T-cell (primary cell): Measurements from ENCODE around the gene SLC25A24. TPM values are rescaled to one million over a fixed set of nuclear protein-coding genes. Genes with fewer than 3 reads are reported as not detected.
A peak's percentile ranks its signal among the peaks of the same experiment; 100 is the strongest.
"Not testable (repeated sequence)": the region's sequence is repeated elsewhere in the genome, so short reads cannot be mapped to it uniquely, and the experiment has no call there.

ENCODE experiments used
- ATAC-seq, 4 experiments: fragments of 200-7000 bp in 3 of 4; fragments of 150-1000 bp in 1 of 4; cut with Tn5 transposase; replicated peaks in 1 of 4; 1 replicate in 3 of 4; 2 replicates in 1 of 4; pipeline ENCODE4 v1.10.0; 2021; ENCODE audit warnings: moderate library complexity in 3 of 4, mild to moderate bottlenecking in 2 of 4, moderate number of reproducible peaks in 1 of 4
- CTCF ChIA-PET, 2 donors: fragments of 300-600 bp; sonication (Branson Sonifier 250); formaldehyde crosslinking; loops; one replicate each; lab custom pipeline; 2022; ENCODE audit warnings: antibody characterized with exemption in 2 of 2; lab: Charles Lee
- POLR2A ChIA-PET, 2 donors: fragments of 300-600 bp; sonication (Branson Sonifier 250); formaldehyde crosslinking; loops; one replicate each; lab custom pipeline; 2022; ENCODE audit warnings: antibody characterized with exemption in 2 of 2; lab: Charles Lee
- DNase-seq, 35 experiments: peaks; one replicate each; pipeline versions ENCODE4 v3.0.0 to v3.0.0-alpha.2; 2013 to 2023
- H3K27ac ChIP-seq: one replicate; pipeline ENCODE4 v1.5.1; 2013; ENCODE audit warnings: low read length
- H3K27me3 ChIP-seq, 2 experiments: replicated peaks in 1 of 2; 1 replicate in 1 of 2; 2 replicates in 1 of 2; pipeline versions ENCODE4 v1.6.1 to v1.7.0; 2013; ENCODE audit warnings: low read length in 1 of 2, mixed read lengths in 1 of 2; ENCODE audit not compliant: control insufficient read depth in 2 of 2, insufficient read depth in 2 of 2; ENCODE audit errors: extremely low read depth in 1 of 2
- H3K36me3 ChIP-seq, 2 donors: 1 replicate in 1 of 2; 2 replicates in 1 of 2; pipeline versions ENCODE4 v1.6.1 to v1.7.0; 2013; ENCODE audit warnings: low read length in 1 of 2; ENCODE audit not compliant: control insufficient read depth in 2 of 2, insufficient read depth in 1 of 2; ENCODE audit errors: extremely low read depth in 1 of 2
- H3K4me1 ChIP-seq, 2 experiments: 1 replicate in 1 of 2; 2 replicates in 1 of 2; pipeline versions ENCODE4 v1.6.1 to v1.7.0; 2013; ENCODE audit warnings: low read length in 2 of 2, mixed read lengths in 1 of 2; ENCODE audit not compliant: insufficient read depth in 2 of 2, control insufficient read depth in 1 of 2; ENCODE audit errors: extremely low read depth in 1 of 2
- H3K4me3 ChIP-seq, 2 donors: 1 replicate in 1 of 2; 2 replicates in 1 of 2; pipeline versions ENCODE4 v1.5.1 to v1.7.0; 2013; ENCODE audit warnings: mild to moderate bottlenecking in 2 of 2, low read length in 1 of 2, moderate library complexity in 1 of 2; ENCODE audit not compliant: control insufficient read depth in 1 of 2; ENCODE audit errors: extremely low read depth in 1 of 2
- H3K9me3 ChIP-seq: 2 replicates; pipeline ENCODE4 v1.7.0; 2013
- H3K27ac Mint-ChIP-seq, 2 donors: one replicate each; pipeline ENCODE4 v1.8.0; 2020 to 2021; ENCODE audit warnings: mild to moderate bottlenecking in 2 of 2, mixed read lengths in 2 of 2
- H3K27me3 Mint-ChIP-seq, 2 donors: one replicate each; pipeline ENCODE4 v1.8.0; 2021 to 2022; ENCODE audit warnings: mixed read lengths in 2 of 2
- H3K36me3 Mint-ChIP-seq: one replicate; pipeline ENCODE4 v1.8.0; 2021; ENCODE audit warnings: mixed read lengths
- H3K4me1 Mint-ChIP-seq, 3 donors: one replicate each; pipeline ENCODE4 v1.8.0; 2020 to 2022; ENCODE audit warnings: mixed read lengths in 3 of 3, mild to moderate bottlenecking in 1 of 3
- H3K4me3 Mint-ChIP-seq, 3 donors: one replicate each; pipeline ENCODE4 v1.8.0; 2020 to 2022; ENCODE audit warnings: mild to moderate bottlenecking in 3 of 3, mixed read lengths in 3 of 3, moderate library complexity in 3 of 3
- H3K9me3 Mint-ChIP-seq, 3 donors: one replicate each; pipeline ENCODE4 v1.8.0; 2020 to 2022; ENCODE audit warnings: mixed read lengths in 3 of 3
- WGBS: methylation state at CpG from one replicate; pipeline ENCODE4 v1.1.5; 2013; ENCODE audit warnings: missing lambda C conversion rate; ENCODE audit not compliant: insufficient coverage; 5-methylcytosine and 5-hydroxymethylcytosine counted together
- total RNA-seq, 35 experiments: library from RNA in 6 of 35; stranded (reverse) in 6 of 35; fragments of 120-200 nt in 1 of 35; gene quantifications; one replicate each; pipeline versions ENCODE4 v1.2.1 to v1.2.4 and lab custom pipeline; 2013 to 2026

SLC25A24 gene
- total RNA-seq (10 to 100 TPM in 4 of 5 donors, 1 to 10 TPM in 1; 8.9 to 19.3 (median 15.5) TPM), total RNA-seq (lab: John Stamatoyannopoulos, UW) (5.5 to 57.4 (median 27.3) reads per million in 29 experiments)
- 25.3 TPM for total RNA-seq (2013)

DNA sequence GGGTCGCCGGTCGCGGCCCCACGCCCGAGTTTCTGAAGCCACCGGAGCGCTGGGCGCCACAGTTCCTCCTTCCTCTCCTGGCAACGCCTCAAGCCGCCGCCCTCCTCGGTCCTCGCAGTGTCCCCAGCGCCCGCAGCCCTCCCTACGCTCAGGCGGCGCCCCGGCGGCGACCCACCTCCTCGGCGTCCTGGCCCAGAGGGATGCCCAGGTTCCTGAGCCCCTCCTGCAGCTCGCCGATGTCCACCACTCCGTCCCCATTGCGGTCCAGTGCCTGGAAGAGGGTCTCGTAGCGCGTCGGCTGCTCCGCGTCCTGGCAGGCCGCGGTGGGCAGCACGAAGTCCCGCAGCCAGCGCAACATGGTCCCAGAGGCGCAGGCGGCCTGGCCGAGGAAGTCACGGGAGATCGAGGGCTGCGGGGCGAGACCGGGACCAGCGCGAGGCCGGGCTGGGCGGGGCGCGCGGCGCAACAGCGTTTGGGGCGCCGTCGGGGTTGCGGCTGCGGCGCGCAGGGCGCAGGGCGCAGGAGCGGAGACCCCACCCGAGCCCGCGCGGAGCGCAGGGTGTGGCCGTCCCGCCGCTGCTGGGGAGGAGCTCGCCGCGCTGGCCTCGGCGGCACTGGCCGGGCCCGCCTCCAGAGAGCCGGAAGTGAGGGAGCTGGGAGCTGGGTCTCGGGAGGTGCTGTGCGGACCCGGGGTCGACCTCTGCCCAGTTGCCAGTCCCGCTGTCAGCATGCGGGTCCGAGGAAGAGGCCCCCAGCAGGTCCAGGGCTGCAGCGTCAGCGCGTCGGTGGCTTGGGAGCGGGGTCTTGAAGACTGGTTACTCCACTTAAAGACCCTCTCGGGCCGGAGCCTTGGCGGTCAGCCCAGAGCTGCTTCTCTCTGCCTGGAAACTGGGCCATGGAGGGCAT lies at the start of gene SLC25A24:
TSS of gene SLC25A24 (minus strand) at position 563 of the 906 bp plus-strand sequence. CDS start at position 358, 205 bp downstream.
- H3K4me3 Mint-ChIP-seq: peak within 1 kb of the TSS; percentile 88 to 89 (median 89)
- no peaks in the 10 kb centered on the region for H3K9me3 ChIP-seq
- H3K4me1 Mint-ChIP-seq: peaks cover 37 to 43% (median 38%) of the 10 kb centered on the region in 3 donors
- H3K9me3 Mint-ChIP-seq: peaks cover 0 to 5% (median 2%) of the 10 kb centered on the region in 3 donors
- ChIA-PET POLR2A (interaction anchor here in 1 of 2 donors (0.5 to 0.9 kb wide), 4 partner anchors 88 to 547 kb away, joined by 3 to 6 read pairs (median 4); partner anchors contain the start of gene PRPF38B), CTCF (interaction anchor here in 1 of 2 donors (0.6 to 1.6 kb wide), 6 partner anchors 10 to 698 kb away, joined by 3 to 9 read pairs (median 4); partner anchors contain the start of genes EEIG2 and PRPF38B)
- no peaks in the 10 kb centered on the region for H3K27me3 ChIP-seq
- H3K4me3 ChIP-seq: peak within 1 kb of the TSS; percentile 77 to 94
- WGBS: under 1% methylated on average over 97 of the region's 97 CpGs
- no peaks in the 10 kb centered on the region for H3K27me3 Mint-ChIP-seq
- H3K27ac ChIP-seq: peak within 1 kb of the TSS; percentile 84
- peak within 1 kb of the TSS; percentile 86 to 93 for H3K27ac Mint-ChIP-seq
- peaks cover 4 to 13% of the 10 kb centered on the region in 2 experiments for H3K4me1 ChIP-seq
- no peaks in the 10 kb centered on the region for H3K36me3 ChIP-seq
- peak; percentile 39 to 81 (median 64) for DNase-seq
- ATAC-seq: peak; percentile 95 to 96 (median 96)
- H3K36me3 Mint-ChIP-seq: peaks cover 21% of the 10 kb centered on the region

- H3K27ac Mint-ChIP-seq, H3K4me1 Mint-ChIP-seq, H3K9me3 Mint-ChIP-seq, CTCF ChIA-PET, H3K27me3 ChIP-seq, H3K4me3 ChIP-seq, H3K36me3 Mint-ChIP-seq, H3K27me3 Mint-ChIP-seq, H3K4me3 Mint-ChIP-seq, H3K27ac ChIP-seq, DNase-seq, POLR2A ChIA-PET, H3K9me3 ChIP-seq, H3K4me1 ChIP-seq, H3K36me3 ChIP-seq, ATAC-seq: not testable (repeated sequence)
- WGBS: no CpG with 5 or more reads among the region's 3 CpGs
Observed at GRCh38 chr1:108243976-108244375, 43.8 kb upstream of the SLC25A24 start, which contains the start of gene NBPF4. Gene NBPF4, minus strand, starts transcription at chr1:108244076. Its CDS starts 315 bp downstream, at chr1:108243761.

DNA sequence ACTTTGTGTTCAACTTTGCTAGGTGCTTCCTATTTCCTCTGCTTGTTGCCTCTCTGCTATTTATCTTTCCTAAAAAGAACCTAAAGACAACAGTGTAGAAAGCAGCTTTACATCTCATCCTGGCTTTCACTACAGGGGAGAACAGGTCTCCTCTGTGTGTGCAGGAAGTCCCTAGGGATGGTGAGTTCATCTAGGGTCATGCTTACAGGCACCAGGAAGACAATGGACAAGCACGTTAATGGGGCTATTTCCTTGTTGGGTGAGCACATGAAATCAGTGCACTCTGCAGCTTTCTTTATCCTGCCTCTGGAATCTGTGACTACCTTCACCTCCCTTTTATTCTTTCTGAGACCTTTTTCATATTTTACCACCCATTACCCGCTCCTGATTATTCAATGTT lies 39.3 kb upstream of the SLC25A24 start:
- H3K4me3 ChIP-seq, CTCF ChIA-PET, H3K27me3 ChIP-seq: not testable (repeated sequence)

GRCh38 chr1:108235308-108235707 lies 35.2 kb upstream of the SLC25A24 start:
- POLR2A ChIA-PET, H3K9me3 Mint-ChIP-seq, H3K27me3 Mint-ChIP-seq, CTCF ChIA-PET, H3K9me3 ChIP-seq, H3K36me3 ChIP-seq, H3K27me3 ChIP-seq, H3K4me1 Mint-ChIP-seq, DNase-seq, H3K27ac Mint-ChIP-seq, H3K4me1 ChIP-seq, H3K4me3 Mint-ChIP-seq, H3K4me3 ChIP-seq, H3K27ac ChIP-seq, H3K36me3 Mint-ChIP-seq: not testable (repeated sequence)
- ATAC-seq: peak in 1 of 4 experiments; percentile 24
- no CpG with 5 or more reads among the region's 2 CpGs for WGBS

More for the DNA sequence above, 39.3 kb upstream of the SLC25A24 start:
- H3K4me3 Mint-ChIP-seq, H3K36me3 Mint-ChIP-seq, H3K9me3 Mint-ChIP-seq, H3K27me3 Mint-ChIP-seq, H3K27ac ChIP-seq, H3K4me1 ChIP-seq, ATAC-seq, POLR2A ChIA-PET, H3K27ac Mint-ChIP-seq, H3K36me3 ChIP-seq, H3K4me1 Mint-ChIP-seq, DNase-seq, H3K9me3 ChIP-seq: not testable (repeated sequence)
- no CpG with 5 or more reads among the region's 2 CpGs for WGBS

DNA sequence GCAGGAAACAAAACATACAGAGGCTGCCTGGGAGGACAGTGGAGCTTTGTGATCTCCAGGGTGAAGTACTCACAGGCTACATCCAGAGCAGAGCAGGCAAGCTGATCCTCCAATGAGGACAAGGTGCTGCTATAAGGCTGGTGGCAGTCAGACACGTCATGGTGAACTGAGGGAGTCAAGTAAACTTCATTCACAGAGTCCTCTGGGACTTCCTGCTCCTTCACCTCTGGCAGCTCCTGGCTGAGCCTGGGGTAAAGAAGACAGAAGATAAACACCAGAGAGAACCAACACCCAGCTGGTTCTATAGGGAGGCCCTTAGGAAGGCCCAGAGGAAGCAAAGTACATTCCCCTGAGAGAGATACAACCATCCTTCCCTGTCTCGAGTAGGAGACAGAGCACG lies 32.0 kb upstream of the SLC25A24 start:
- H3K36me3 Mint-ChIP-seq, POLR2A ChIA-PET, H3K9me3 ChIP-seq, H3K27me3 Mint-ChIP-seq, H3K9me3 Mint-ChIP-seq, H3K27me3 ChIP-seq, CTCF ChIA-PET, H3K4me1 Mint-ChIP-seq, H3K36me3 ChIP-seq, H3K4me1 ChIP-seq, H3K27ac Mint-ChIP-seq, H3K4me3 Mint-ChIP-seq, H3K27ac ChIP-seq, H3K4me3 ChIP-seq, ATAC-seq, DNase-seq: not testable (repeated sequence)
- no CpG with 5 or more reads among the region's 3 CpGs for WGBS

DNA sequence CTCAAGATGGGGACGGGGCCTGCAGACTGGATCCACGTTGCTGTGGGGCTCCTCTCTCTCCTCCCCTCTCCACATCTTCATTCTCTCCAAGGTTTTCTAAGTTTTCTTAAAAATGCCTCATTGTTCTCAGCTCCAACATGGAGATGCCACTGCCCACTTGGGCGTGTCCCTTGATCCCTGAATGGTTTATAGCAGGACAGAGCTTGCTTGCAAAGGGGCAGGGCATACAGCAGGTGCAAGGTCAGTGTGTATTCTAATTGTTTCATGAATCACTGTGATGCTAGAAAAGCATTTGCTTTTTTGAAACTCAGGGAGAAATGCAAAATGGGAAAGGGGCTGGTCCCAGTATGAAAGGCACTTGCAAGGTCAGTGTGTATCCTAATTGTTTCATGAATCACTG lies 29.8 kb upstream of the SLC25A24 start:
- H3K36me3 ChIP-seq, H3K4me1 ChIP-seq, H3K9me3 ChIP-seq, H3K27me3 Mint-ChIP-seq, H3K4me3 Mint-ChIP-seq, H3K36me3 Mint-ChIP-seq, POLR2A ChIA-PET, H3K27me3 ChIP-seq, ATAC-seq, H3K27ac Mint-ChIP-seq, H3K4me3 ChIP-seq, CTCF ChIA-PET, H3K9me3 Mint-ChIP-seq, H3K4me1 Mint-ChIP-seq, H3K27ac ChIP-seq, DNase-seq: not testable (repeated sequence)
- WGBS: no CpG with 5 or more reads among the region's 3 CpGs
